HL-60/S4 treated with phorbol 12-myristate 13-acetate at 8.2 ng/mL for 4 days and 3 days (cell line): Measurements from ENCODE around the gene PRR4.

ENCODE experiments used
- in situ Hi-C: fragments of 300-500 bp; cut with MboI; formaldehyde crosslinking; loops from 2 replicates; pipeline ENCODE4 v1.15.0; 2022; ENCODE audit warnings: low sequenced_read_pairs

PRR4 gene

GRCh38 chr12:10849425-10849878 lies at the start of gene PRR4:
Gene PRR4, minus strand, starts transcription at chr12:10849475. Its CDS starts 38 bp downstream, at chr12:10849437.
- in situ Hi-C loops, result no loop called here

- in situ Hi-C loops, result no loop called here
Measured at GRCh38 chr12:10896854-10897253, 47.6 kb upstream of the PRR4 start.

- in situ Hi-C loops, result no loop called here
Measured at GRCh38 chr12:10891937-10892336, 42.7 kb upstream of the PRR4 start.

DNA sequence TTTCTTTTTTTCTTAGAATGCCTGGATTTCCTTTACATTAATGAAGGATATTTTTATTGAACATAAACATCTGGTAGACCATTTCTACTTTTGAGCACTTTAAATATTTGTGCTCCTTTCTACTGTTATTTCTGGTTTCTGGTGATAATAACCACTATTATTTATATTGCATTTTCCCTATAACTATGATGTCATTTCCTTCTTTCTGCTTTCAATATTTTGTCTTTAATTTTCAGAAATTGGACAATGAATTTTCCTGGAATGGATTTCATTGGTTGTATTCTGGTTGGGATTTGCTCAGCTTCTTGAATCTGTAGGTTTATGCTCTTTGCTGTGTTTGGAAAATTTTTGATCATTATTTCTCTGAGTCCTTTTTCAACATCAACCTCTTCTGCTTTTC lies 40.0 kb upstream of the PRR4 start:
- in situ Hi-C loops, result no loop called here

GRCh38 chr12:10884086-10884725 lies 34.9 kb upstream of the PRR4 start, which contains the start of gene PRH1:
Gene PRH1, minus strand, starts transcription at chr12:10884255. Its CDS starts 38 bp downstream, at chr12:10884217.
- in situ Hi-C loops, result no loop called here

GRCh38 chr12:10873378-10873777 lies 24.1 kb upstream of the PRR4 start:
- in situ Hi-C loops, result no loop called here

DNA sequence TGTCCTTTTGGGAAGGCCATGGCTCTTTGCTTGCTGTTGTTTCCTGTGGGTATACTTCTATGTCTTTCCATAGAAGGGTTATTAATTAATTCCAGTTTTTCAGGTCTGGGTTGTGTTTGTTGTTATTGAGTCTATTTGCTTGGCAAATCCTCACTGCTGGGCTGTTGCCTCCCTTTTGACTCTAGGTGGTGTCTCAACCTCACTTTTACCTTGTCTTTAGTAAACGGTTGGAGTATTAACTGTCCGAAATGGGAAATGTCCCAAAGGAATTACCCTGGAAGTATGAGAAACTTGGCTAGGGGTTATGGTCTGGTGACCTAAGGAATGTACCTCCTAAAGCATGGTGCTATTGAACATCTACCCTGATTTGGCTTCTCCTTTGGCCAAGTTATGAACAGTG lies 18.1 kb upstream of the PRR4 start:
- in situ Hi-C loops, result no loop called here

DNA sequence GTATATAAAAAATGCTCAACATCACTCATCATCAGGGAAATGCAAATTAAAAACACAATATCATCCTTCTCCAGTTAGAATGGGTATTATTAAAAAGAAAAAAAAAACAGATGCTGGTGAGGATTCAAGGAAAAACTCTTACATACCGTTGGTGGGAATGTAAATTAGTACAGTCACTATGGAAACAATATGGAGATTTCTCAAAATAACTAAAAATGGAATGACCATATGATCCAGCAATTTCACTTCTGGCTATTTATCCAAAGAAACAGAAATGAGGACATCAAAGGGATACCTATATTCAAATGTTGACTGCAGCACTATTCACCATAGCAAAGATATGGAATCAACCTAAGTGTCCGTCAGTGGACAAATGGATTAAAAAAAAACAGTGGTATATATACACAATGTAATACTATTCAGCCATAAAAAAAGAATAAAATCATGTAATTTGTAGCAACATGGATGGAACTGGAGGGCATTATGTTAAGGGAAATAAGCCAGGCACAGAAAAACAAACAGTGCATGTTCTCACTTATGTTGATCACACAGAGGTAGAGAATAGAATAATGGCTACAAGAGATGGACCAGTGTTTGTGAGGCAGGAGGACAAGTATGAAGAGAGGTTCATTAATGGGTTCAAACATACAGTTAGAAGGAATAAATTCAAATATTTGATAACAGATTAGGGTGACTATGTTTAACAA lies 14.4 kb upstream of the PRR4 start:
- in situ Hi-C loops, result no loop called here

DNA sequence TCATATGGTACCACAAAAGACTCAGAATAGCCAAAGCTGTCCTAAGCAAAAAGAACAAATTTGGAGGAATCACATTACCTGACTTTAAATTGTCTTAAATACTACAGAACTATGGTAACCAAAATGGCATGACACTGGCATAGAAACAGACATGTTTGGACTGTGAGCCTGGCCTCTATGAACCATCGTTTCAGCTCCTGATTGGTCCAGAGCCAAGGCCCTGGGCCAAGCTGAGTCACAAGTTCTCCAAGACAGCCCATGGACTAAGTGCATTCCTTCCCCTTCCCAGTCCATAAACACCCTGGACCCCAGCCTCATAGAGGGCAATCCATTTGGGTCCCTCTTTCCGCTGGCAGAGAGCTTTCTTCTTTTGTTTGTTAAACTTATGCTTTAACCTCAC lies 12.1 kb upstream of the PRR4 start:
- in situ Hi-C loops, result no loop called here

- in situ Hi-C loops, result no loop called here
Measured at GRCh38 chr12:10855807-10856206, 6.5 kb upstream of the PRR4 start.

- in situ Hi-C loops, result no loop called here
Measured at GRCh38 chr12:10853776-10854175, 4.5 kb upstream of the PRR4 start.

GRCh38 chr12:10851243-10851858 lies 2.1 kb upstream of the PRR4 start:
- in situ Hi-C loops, result no loop called here

DNA sequence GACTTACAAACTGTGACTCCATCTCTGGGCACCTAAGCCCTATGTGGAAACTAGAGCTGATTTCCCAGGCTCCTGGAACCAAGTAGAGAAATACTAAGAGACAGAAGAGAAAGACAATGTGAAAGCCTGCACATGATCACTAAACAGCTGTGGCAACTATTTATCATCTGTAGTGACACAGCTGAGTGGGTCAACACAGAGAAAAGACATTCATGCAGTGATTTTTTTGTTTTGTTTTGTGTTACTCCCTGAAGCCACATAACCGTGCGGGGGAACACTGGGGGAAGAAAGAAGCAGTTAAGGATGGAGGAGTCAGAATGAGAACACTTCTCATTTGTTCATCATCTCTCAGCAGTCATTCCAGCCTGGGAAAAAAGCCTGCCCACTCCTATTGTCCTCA lies 1.5 kb downstream of the PRR4 start:
- in situ Hi-C loops, result no loop called here

DNA sequence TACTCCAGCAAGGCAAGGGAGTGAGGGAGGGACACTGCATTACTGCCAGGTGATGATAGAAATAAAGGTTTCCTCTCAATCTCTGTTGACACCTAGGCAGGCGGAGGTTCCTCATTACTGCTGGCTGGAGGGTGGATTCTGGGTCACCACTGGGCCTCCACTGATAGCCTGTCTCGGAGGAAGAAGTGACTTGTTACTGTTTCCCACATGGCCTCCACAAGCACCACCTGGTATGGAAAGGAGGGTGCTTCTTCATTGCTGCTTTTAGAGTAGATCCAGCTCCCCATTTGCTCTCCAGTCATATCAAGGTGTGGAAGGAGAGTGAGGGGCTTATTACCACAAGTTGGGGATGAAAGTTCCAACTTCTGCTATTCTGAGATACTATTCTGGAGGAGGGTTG lies 6.4 kb downstream of the PRR4 start:
- in situ Hi-C loops, result no loop called here

DNA sequence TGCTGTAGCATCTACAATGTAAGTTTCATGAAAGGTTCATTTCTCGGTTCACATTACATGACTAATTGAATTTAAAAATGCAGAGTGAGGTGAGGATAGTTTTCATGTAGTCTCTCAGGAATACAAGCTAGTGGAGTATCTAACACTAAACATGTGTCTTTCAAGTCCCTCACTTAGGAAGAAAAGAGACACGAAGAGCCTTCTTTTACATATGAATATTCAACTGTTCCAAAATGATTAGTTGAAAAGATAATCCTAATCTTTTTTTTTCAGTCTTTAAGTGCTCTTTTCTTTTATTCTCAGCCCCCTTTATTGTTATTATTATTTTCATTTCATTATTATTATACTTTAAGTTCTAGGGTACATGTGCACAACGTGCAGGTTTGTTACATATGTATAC lies 10.8 kb downstream of the PRR4 start:
- in situ Hi-C loops, result no loop called here

DNA sequence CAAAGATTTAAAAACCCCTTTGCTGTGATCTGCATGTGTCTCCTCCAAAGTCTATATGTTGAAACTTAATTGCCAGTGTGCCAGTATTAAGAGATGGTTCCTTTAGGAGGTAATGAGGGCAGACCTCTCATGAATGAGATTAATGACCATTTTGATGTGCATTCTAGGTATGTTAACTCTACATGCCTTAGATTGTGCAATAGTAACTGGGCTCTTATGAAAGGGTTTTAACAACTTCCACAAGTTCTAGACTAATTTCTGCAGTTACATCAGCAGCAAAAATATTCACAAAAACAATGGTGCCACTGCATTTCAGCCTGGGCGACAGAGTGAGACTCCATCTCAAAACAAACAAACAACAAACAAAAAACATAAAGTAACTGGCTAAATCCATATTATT lies 19.3 kb downstream of the PRR4 start:
- in situ Hi-C loops, result no loop called here

- in situ Hi-C loops, result no loop called here
Measured at GRCh38 chr12:10826258-10826657, 23.0 kb downstream of the PRR4 start, which contains the start of gene TAS2R10. Gene TAS2R10, minus strand, starts transcription at chr12:10826358. Its CDS starts 89 bp downstream, at chr12:10826269.

DNA sequence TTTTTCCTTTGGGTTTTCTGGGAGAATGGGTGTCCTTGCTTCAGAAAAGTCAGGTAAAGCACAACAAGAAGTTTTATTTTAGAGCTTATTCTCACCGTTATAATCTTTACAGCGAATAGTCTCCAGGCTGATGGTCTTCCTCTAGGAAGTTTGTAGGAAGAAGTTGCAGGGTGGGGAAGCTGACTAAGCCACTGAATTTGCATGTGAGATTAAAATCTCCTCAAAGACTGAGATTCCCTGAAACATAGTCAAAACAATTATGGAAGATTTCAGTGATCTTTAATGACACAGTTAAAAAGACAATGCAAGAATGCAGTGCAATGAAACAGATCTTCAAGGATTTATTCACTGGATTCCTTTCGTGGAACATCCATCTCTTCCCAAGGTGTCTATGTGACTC lies 24.3 kb downstream of the PRR4 start:
- in situ Hi-C loops, result no loop called here

GRCh38 chr12:10811883-10812536 lies 37.3 kb downstream of the PRR4 start:
- in situ Hi-C loops, result no loop called here

DNA sequence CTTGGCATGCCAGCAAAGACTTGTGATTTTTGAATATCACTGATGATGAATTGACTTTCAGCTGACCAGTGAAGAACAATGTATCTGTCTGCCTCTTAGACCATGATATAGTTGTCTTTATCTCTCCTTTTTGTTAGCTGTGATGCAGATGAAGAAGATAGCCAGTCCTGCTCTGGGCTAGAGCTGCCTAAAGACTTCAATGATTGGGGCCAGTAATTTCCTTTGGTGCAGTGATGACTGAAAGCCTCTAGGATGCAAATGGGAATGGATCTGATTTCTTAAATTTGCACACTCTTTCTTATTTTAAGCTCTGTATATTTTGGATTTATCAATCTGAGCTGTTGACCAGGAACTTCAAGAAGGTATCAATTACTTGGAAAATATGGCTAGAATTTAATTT lies 39.2 kb downstream of the PRR4 start, which contains the start of gene TAS2R9:
TSS of gene TAS2R9 (minus strand) at position 101 of the 400 bp plus-strand sequence. CDS start at position 8, 93 bp downstream.
- in situ Hi-C loops, result no loop called here

- in situ Hi-C loops, result no loop called here
Measured at GRCh38 chr12:10807186-10807585, 42.1 kb downstream of the PRR4 start, which contains the start of gene TAS2R8. Gene TAS2R8, minus strand, starts transcription at chr12:10807286. Its CDS starts 306 bp downstream, at chr12:10806980.
